IMR-90 (cell line): ENCODE measurements around the gene PITPNM3. TPM values are rescaled to one million over a fixed set of nuclear protein-coding genes. Genes with fewer than 3 reads are reported as not detected.

Source experiments
- ATAC-seq: fragments of 200-7000 bp; cut with Tn5 transposase; 2 replicates; pipeline ENCODE4 v1.9.1; 2020; ENCODE audit warnings: low read depth, mild to moderate bottlenecking, moderate library complexity
- BruUV-seq: library from RNA; stranded (reverse); fragments of 400-500 nt; replicated peaks from 2 replicates; lab custom pipeline; 2021; lab: Mats Ljungman, UMichigan
- CTCF ChIA-PET: fragments of 300-600 bp; formaldehyde crosslinking; extraction: SDS; loops from one replicate; lab custom pipeline; 2021; ENCODE audit warnings: antibody characterized with exemption; lab: Yijun Ruan, JAX
- POLR2A ChIA-PET: fragments of 300-600 bp; sonication (Branson Sonifier 250); formaldehyde crosslinking; loops from one replicate; lab custom pipeline; 2022; ENCODE audit warnings: antibody characterized with exemption; ENCODE audit not compliant: unreplicated experiment; lab: Charles Lee
- DNase-seq: peaks from one replicate; pipeline ENCODE4 v3.0.0; 2013
- H2AFZ ChIP-seq: replicated peaks from 2 replicates; pipeline ENCODE3; 2013; ENCODE audit warnings: low read length, mild to moderate bottlenecking; ENCODE audit not compliant: poor library complexity
- H2AK5ac ChIP-seq: 2 replicates; pipeline ENCODE4 v1.6.1; 2013; ENCODE audit warnings: low read depth, low read length, inconsistent platforms
- H2AK9ac ChIP-seq: replicated peaks from 2 replicates; pipeline ENCODE3; 2013; ENCODE audit warnings: mild to moderate bottlenecking, low read depth, low read length, moderate library complexity; ENCODE audit not compliant: poor library complexity
- H2BK120ac ChIP-seq: 2 replicates; pipeline ENCODE4 v1.6.1; 2013; ENCODE audit warnings: low read depth, low read length, inconsistent platforms
- H2BK15ac ChIP-seq: 3 replicates; pipeline ENCODE4 v1.6.1; 2013; ENCODE audit warnings: low read depth, low read length, inconsistent platforms
- H2BK20ac ChIP-seq: 2 replicates; pipeline ENCODE4 v1.6.1; 2013; ENCODE audit warnings: low read depth, mild to moderate bottlenecking, inconsistent platforms, low read length, moderate library complexity
- H2BK5ac ChIP-seq: 2 replicates; pipeline ENCODE4 v1.6.1; 2013; ENCODE audit warnings: mild to moderate bottlenecking, low read depth, low read length, inconsistent platforms; ENCODE audit not compliant: poor library complexity, severe bottlenecking
- H3K14ac ChIP-seq: replicated peaks from 2 replicates; pipeline ENCODE4 v1.6.1; 2013; ENCODE audit warnings: low read depth, low read length, inconsistent platforms
- H3K18ac ChIP-seq: 2 replicates; pipeline ENCODE4 v1.6.1; 2013; ENCODE audit warnings: low read depth, low read length, control low read depth
- H3K23ac ChIP-seq: 2 replicates; pipeline ENCODE4 v1.6.1; 2013; ENCODE audit warnings: low read depth, low read length, inconsistent platforms
- H3K27ac ChIP-seq: 2 replicates; pipeline ENCODE4 v1.5.1; 2013; ENCODE audit warnings: mild to moderate bottlenecking, control low read depth, low read length; ENCODE audit not compliant: insufficient read depth
- H3K27me3 ChIP-seq: 2 replicates; pipeline ENCODE4 v1.6.1; 2013; ENCODE audit warnings: low read length; ENCODE audit not compliant: control insufficient read depth, insufficient read depth
- H3K36me3 ChIP-seq: 2 replicates; pipeline ENCODE4 v1.6.1; 2013; ENCODE audit warnings: low read length, mixed read lengths; ENCODE audit not compliant: control insufficient read depth, insufficient read depth
- H3K4ac ChIP-seq: 2 replicates; pipeline ENCODE4 v1.6.1; 2013; ENCODE audit warnings: low read depth, low read length, inconsistent platforms
- H3K4me1 ChIP-seq: 2 replicates; pipeline ENCODE4 v1.6.1; 2013; ENCODE audit warnings: low read length, mixed read lengths; ENCODE audit not compliant: control insufficient read depth, insufficient read depth
- H3K4me2 ChIP-seq: 2 replicates; pipeline ENCODE4 v1.6.1; 2013; ENCODE audit warnings: low read depth, mild to moderate bottlenecking, control low read depth, low read length, moderate library complexity
- H3K4me3 ChIP-seq: 2 replicates; pipeline ENCODE4 v1.5.1; 2013; ENCODE audit warnings: low read depth, mild to moderate bottlenecking, control low read depth, low read length, moderate library complexity; ENCODE audit not compliant: insufficient read depth
- H3K56ac ChIP-seq: 2 replicates; pipeline ENCODE4 v1.6.1; 2013; ENCODE audit warnings: low read length, inconsistent platforms; ENCODE audit not compliant: insufficient read depth; ENCODE audit errors: extremely low read depth
- H3K79me1 ChIP-seq, 2 experiments: 2 replicates each; pipeline ENCODE4 v1.6.1; 2013; ENCODE audit warnings: low read length in 2 of 2, inconsistent platforms in 1 of 2, low read depth in 1 of 2
- H3K9ac ChIP-seq: 2 replicates; pipeline ENCODE4 v1.6.1; 2013; ENCODE audit warnings: low read depth, low read length, control low read depth
- H3K9me1 ChIP-seq: 2 replicates; pipeline ENCODE4 v1.6.1; 2013; ENCODE audit warnings: low read length, inconsistent platforms; ENCODE audit not compliant: insufficient read depth
- H3K9me3 ChIP-seq: 2 replicates; pipeline ENCODE4 v1.6.1; 2013; ENCODE audit warnings: low read length; ENCODE audit not compliant: control insufficient read depth, insufficient read depth
- H4K20me1 ChIP-seq: 2 replicates; pipeline ENCODE4 v1.6.1; 2013; ENCODE audit warnings: low read length, inconsistent platforms; ENCODE audit not compliant: insufficient read depth
- H4K5ac ChIP-seq: 2 replicates; pipeline ENCODE4 v1.6.1; 2013; ENCODE audit warnings: mild to moderate bottlenecking, low read depth, low read length, control low read depth
- H4K8ac ChIP-seq, 2 experiments: 2 replicates each; pipeline ENCODE4 v1.6.1; 2013; ENCODE audit warnings: low read depth in 2 of 2, low read length in 2 of 2, control low read depth in 1 of 2, inconsistent platforms in 1 of 2
- H4K91ac ChIP-seq: 2 replicates; pipeline ENCODE4 v1.6.1; 2013; ENCODE audit warnings: low read depth, low read length, inconsistent platforms; ENCODE audit not compliant: insufficient read depth
- BHLHE40 ChIP-seq: fragments of 150-350 bp; IDR thresholded peaks from 2 replicates; pipeline ENCODE4 v1.6.1; 2016; ENCODE audit warnings: mild to moderate bottlenecking, low read depth, low read length
- CEBPB ChIP-seq: IDR thresholded peaks from 2 replicates; pipeline ENCODE4 v1.6.1; 2012; ENCODE audit warnings: low read depth, low read length, improper control_type of control experiment
- CHD1 ChIP-seq: IDR thresholded peaks from 2 replicates; pipeline ENCODE4 v1.6.1; 2012; ENCODE audit warnings: low read depth, low read length, improper control_type of control experiment
- FOS ChIP-seq: fragments of 150-350 bp; IDR thresholded peaks from 2 replicates; pipeline ENCODE4 v1.6.1; 2016; ENCODE audit warnings: low read depth, low read length
- MXI1 ChIP-seq: IDR thresholded peaks from 2 replicates; pipeline ENCODE4 v1.6.1; 2012; ENCODE audit warnings: low read depth, mild to moderate bottlenecking, low read length, moderate library complexity, borderline replicate concordance
- RAD21 ChIP-seq: IDR thresholded peaks from 2 replicates; pipeline ENCODE4 v1.6.1; 2012; ENCODE audit warnings: low read length, improper control_type of control experiment
- RCOR1 ChIP-seq: IDR thresholded peaks from 2 replicates; pipeline ENCODE4 v1.6.1; 2012; ENCODE audit warnings: mild to moderate bottlenecking, low read length, improper control_type of control experiment; ENCODE audit not compliant: insufficient replicate concordance
- RFX5 ChIP-seq: IDR thresholded peaks from 2 replicates; pipeline ENCODE4 v1.8.0; 2012; ENCODE audit warnings: low read depth, mild to moderate bottlenecking, low read length, moderate library complexity
- WGBS, 2 experiments: methylation state at CpG; one replicate each; pipeline versions ENCODE4 v1.1.5 to v1.1.7; 2013; ENCODE audit warnings: missing lambda C conversion rate in 2 of 2; ENCODE audit not compliant: insufficient read length in 1 of 2; ENCODE audit errors: extremely low coverage in 2 of 2; 5-methylcytosine and 5-hydroxymethylcytosine counted together
- dilution Hi-C: fragments of 300-500 bp; cut with HindIII; formaldehyde crosslinking; loops from one replicate; pipeline ENCODE4 v1.14.3; 2018; ENCODE audit warnings: low sequenced_read_pairs; ENCODE audit not compliant: unreplicated experiment
- in situ Hi-C: fragments of 300-500 bp; cut with MboI; formaldehyde crosslinking; loops from 3 replicates; pipeline ENCODE4 v1.14.3; 2019; ENCODE audit warnings: low sequenced_read_pairs, inconsistent platforms, mixed read lengths
- intact Hi-C: fragments of 100-400 bp; cut with micrococcal nuclease; formaldehyde crosslinking; loops from 2 replicates; pipeline ENCODE4 v1.10.0; 2022
- polyA plus RNA-seq, 3 experiments: library from polyadenylated mRNA; depleted of rRNA; stranded (reverse); fragments of >200 nt; gene quantifications; 2 replicates each; pipeline ENCODE4 v1.2.3, GENCODE V29; 2012; ENCODE audit warnings: low replicate concordance in 1 of 3
- total RNA-seq: library from RNA; depleted of rRNA; stranded (reverse); fragments of >200 nt; gene quantifications from 2 replicates; pipeline ENCODE4 v1.2.3, GENCODE V29; 2012
- TF ChIP-seq, protein P1 (sequence below): fragments of 150-350 bp; IDR thresholded peaks from 2 replicates; pipeline ENCODE4 v1.6.1; 2016; ENCODE audit warnings: low read depth, mild to moderate bottlenecking, low read length, moderate library complexity, borderline replicate concordance
- TF ChIP-seq, protein P2 (sequence below): fragments of 150-350 bp; IDR thresholded peaks from 2 replicates; pipeline ENCODE4 v1.6.1; 2017; ENCODE audit warnings: mild to moderate bottlenecking, antibody characterized with exemption, low read length, low read depth

PITPNM3 gene
- total and polyA plus RNA-seq, 2 of the 4 experiments (the other 2 are of a cell fraction), result 0.54 to 1.7 TPM

DNA sequence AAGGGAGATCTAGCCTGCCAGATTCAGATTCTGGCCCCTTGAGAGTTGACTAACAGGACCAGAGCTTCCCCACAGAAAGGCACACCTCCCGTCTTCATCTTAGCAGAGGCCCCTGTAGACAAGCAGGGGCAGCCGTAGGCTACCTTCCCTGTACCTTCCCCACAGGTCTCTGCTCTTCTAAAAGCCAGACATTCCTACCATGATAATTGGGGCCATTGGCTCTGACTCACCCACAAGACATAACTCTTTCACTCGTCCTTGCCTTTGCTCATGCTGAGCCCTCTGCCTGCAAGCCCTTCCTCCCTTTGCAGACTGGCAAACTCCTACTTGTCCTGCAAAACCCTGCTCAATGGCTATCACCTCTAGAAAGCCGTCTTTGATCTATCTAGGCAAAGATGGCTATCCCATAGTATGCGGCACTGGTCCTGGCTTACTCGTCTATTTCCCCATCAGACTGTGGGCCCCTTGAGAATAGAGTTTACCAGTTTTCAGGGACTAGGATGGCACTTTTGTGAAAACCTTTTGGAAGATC is 68.3 kb downstream of the PITPNM3 start:
- dilution Hi-C loops (no loop called here), in situ Hi-C loops (no loop called here), intact Hi-C loops (no loop called here)
- H3K4me1 ChIP-seq, result peaks cover 5% of the 10 kb centered on the region
- H2BK120ac ChIP-seq, result no peak overlapping the region
- peaks cover 4% of the 10 kb centered on the region for H3K27me3 ChIP-seq
- no peak overlapping the region for H2BK20ac ChIP-seq
- H3K4ac ChIP-seq, result no peak overlapping the region
- H3K23ac ChIP-seq, result no peak overlapping the region
- no TSS peak for BruUV-seq
- no peaks in the 10 kb centered on the region for H4K20me1 ChIP-seq
- H3K79me1 ChIP-seq, result no peaks in the 10 kb centered on the region
- H4K91ac ChIP-seq, result no peak overlapping the region
- ATAC-seq (no peak), DNase-seq (no peak)
- H4K8ac ChIP-seq, result no peak overlapping the region
- no peak overlapping the region for H4K5ac ChIP-seq
- no peaks in the 10 kb centered on the region for H3K9me3 ChIP-seq
- H3K9ac ChIP-seq, result no peak overlapping the region
- no peak for TF ChIP-seq CHD1
- no peak for TF ChIP-seq RCOR1
- TF ChIP-seq, protein P1, sequence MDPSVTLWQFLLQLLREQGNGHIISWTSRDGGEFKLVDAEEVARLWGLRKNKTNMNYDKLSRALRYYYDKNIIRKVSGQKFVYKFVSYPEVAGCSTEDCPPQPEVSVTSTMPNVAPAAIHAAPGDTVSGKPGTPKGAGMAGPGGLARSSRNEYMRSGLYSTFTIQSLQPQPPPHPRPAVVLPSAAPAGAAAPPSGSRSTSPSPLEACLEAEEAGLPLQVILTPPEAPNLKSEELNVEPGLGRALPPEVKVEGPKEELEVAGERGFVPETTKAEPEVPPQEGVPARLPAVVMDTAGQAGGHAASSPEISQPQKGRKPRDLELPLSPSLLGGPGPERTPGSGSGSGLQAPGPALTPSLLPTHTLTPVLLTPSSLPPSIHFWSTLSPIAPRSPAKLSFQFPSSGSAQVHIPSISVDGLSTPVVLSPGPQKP, result no peak
- no peak for TF ChIP-seq RFX5
- TF ChIP-seq MXI1, result no peak
- no peak for TF ChIP-seq CEBPB
- TF ChIP-seq, protein P2, sequence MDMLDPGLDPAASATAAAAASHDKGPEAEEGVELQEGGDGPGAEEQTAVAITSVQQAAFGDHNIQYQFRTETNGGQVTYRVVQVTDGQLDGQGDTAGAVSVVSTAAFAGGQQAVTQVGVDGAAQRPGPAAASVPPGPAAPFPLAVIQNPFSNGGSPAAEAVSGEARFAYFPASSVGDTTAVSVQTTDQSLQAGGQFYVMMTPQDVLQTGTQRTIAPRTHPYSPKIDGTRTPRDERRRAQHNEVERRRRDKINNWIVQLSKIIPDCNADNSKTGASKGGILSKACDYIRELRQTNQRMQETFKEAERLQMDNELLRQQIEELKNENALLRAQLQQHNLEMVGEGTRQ, result no peak
- TF ChIP-seq RAD21, result no peak
- TF ChIP-seq BHLHE40, result no peak
- TF ChIP-seq FOS, result no peak
- H3K9me1 ChIP-seq, result peaks cover 3% of the 10 kb centered on the region; the same call in 1 of the 2 replicates
- no peak overlapping the region for H3K56ac ChIP-seq
- no peak overlapping the region for H2BK15ac ChIP-seq
- H2AFZ ChIP-seq, result no peak overlapping the region
- H2BK5ac ChIP-seq, result no peak overlapping the region
- H3K27ac ChIP-seq, result no peak overlapping the region
- 91% methylated on average over 4 of the region's 6 CpGs; no CpG with 5 or more reads in 1 of the 2 experiments for WGBS, 2 experiments
- no peak overlapping the region for H2AK9ac ChIP-seq
- H3K18ac ChIP-seq, result no peak overlapping the region
- H3K36me3 ChIP-seq, result no peaks in the 10 kb centered on the region
- no peak overlapping the region for H3K14ac ChIP-seq
- POLR2A ChIA-PET, result no interaction called here
- no peak overlapping the region for H2AK5ac ChIP-seq
- no peak overlapping the region for H3K4me3 ChIP-seq
- H3K4me2 ChIP-seq, result no peak overlapping the region
- CTCF ChIA-PET, result no interaction called here
